H9 (cell line): ENCODE measurements around the gene ETNPPL. TPM values are rescaled to one million over a fixed set of nuclear protein-coding genes. Genes with fewer than 3 reads are reported as not detected.

Experiments
- DNase-seq: peaks from one replicate; pipeline ENCODE4 v3.0.0-alpha.2; 2017
- H2AFZ ChIP-seq: one replicate; pipeline ENCODE4 v1.6.1; 2013; ENCODE audit warnings: mild to moderate bottlenecking, low read length, control low read depth, moderate library complexity
- H2AK5ac ChIP-seq: 2 replicates; pipeline ENCODE4 v1.6.1; 2013; ENCODE audit warnings: low read length, control low read depth, mixed read lengths; ENCODE audit not compliant: insufficient read length
- H2BK120ac ChIP-seq: one replicate; pipeline ENCODE4 v1.6.1; 2013; ENCODE audit warnings: low read depth, mild to moderate bottlenecking, low read length, control low read depth, inconsistent platforms; ENCODE audit not compliant: poor library complexity, severe bottlenecking
- H2BK12ac ChIP-seq: 2 replicates; pipeline ENCODE4 v1.6.1; 2013; ENCODE audit warnings: low read length, control low read depth, mixed read lengths, low read depth; ENCODE audit not compliant: insufficient read length
- H2BK15ac ChIP-seq: 2 replicates; pipeline ENCODE4 v1.6.1; 2013; ENCODE audit warnings: low read depth, low read length, control low read depth
- H2BK20ac ChIP-seq: one replicate; pipeline ENCODE4 v1.6.1; 2013; ENCODE audit warnings: low read depth, mild to moderate bottlenecking, low read length, control low read depth, inconsistent platforms; ENCODE audit not compliant: poor library complexity, severe bottlenecking
- H2BK5ac ChIP-seq: 2 replicates; pipeline ENCODE4 v1.6.1; 2013; ENCODE audit warnings: low read length, control low read depth, mixed read lengths; ENCODE audit not compliant: insufficient read length
- H3K14ac ChIP-seq: 2 replicates; pipeline ENCODE4 v1.6.1; 2013; ENCODE audit warnings: low read length, control low read depth; ENCODE audit not compliant: insufficient read depth
- H3K18ac ChIP-seq: 2 replicates; pipeline ENCODE4 v1.6.1; 2013; ENCODE audit warnings: low read depth, mild to moderate bottlenecking, mixed read lengths, low read length, control low read depth; ENCODE audit not compliant: insufficient read length
- H3K23ac ChIP-seq: 2 replicates; pipeline ENCODE4 v1.6.1; 2013; ENCODE audit warnings: low read length, control low read depth, mixed read lengths, low read depth; ENCODE audit not compliant: insufficient read length
- H3K23me2 ChIP-seq: 2 replicates; pipeline ENCODE4 v1.6.1; 2013; ENCODE audit warnings: low read depth, mild to moderate bottlenecking, mixed read lengths, low read length, control low read depth; ENCODE audit not compliant: insufficient read length, poor library complexity, severe bottlenecking
- H3K27ac ChIP-seq: 2 replicates; pipeline ENCODE4 v1.5.1; 2013; ENCODE audit warnings: low read length, control low read depth, mixed read lengths, low read depth; ENCODE audit not compliant: insufficient read length
- H3K27me3 ChIP-seq: 2 replicates; pipeline ENCODE4 v1.6.1; 2013; ENCODE audit warnings: low read length, control low read depth, inconsistent platforms; ENCODE audit not compliant: insufficient read depth
- H3K4ac ChIP-seq: 2 replicates; pipeline ENCODE4 v1.6.1; 2013; ENCODE audit warnings: low read depth, mild to moderate bottlenecking, control low read depth, inconsistent platforms, low read length, moderate library complexity
- H3K4me1 ChIP-seq: 2 replicates; pipeline ENCODE4 v1.6.1; 2013; ENCODE audit warnings: low read length, control low read depth, inconsistent platforms; ENCODE audit not compliant: insufficient read depth
- H3K4me2 ChIP-seq: 2 replicates; pipeline ENCODE4 v1.6.1; 2013; ENCODE audit warnings: low read length, control low read depth, mixed read lengths; ENCODE audit not compliant: insufficient read length, insufficient read depth
- H3K56ac ChIP-seq: 2 replicates; pipeline ENCODE4 v1.6.1; 2013; ENCODE audit warnings: low read depth, mild to moderate bottlenecking, mixed read lengths, low read length, control low read depth; ENCODE audit not compliant: insufficient read length
- H3K79me1 ChIP-seq: 2 replicates; pipeline ENCODE4 v1.6.1; 2013; ENCODE audit warnings: low read depth, mild to moderate bottlenecking, moderate library complexity, low read length, control low read depth, inconsistent platforms; ENCODE audit not compliant: insufficient read depth, poor library complexity, severe bottlenecking
- H3K79me2 ChIP-seq: 2 replicates; pipeline ENCODE4 v1.6.1; 2013; ENCODE audit warnings: low read length, control low read depth, inconsistent platforms; ENCODE audit not compliant: insufficient read depth
- H3K9ac ChIP-seq: 2 replicates; pipeline ENCODE4 v1.6.1; 2013; ENCODE audit warnings: low read length, control low read depth, mixed read lengths; ENCODE audit not compliant: insufficient read length; ENCODE audit errors: extremely low read depth
- H3K9me3 ChIP-seq: one replicate; pipeline ENCODE4 v1.6.1; 2013; ENCODE audit warnings: low read depth, low read length, inconsistent platforms; ENCODE audit not compliant: control insufficient read depth
- H3T11ph ChIP-seq: one replicate; pipeline ENCODE4 v1.6.1; 2013; ENCODE audit warnings: mild to moderate bottlenecking, low read length, control low read depth, inconsistent platforms
- H4K20me1 ChIP-seq: one replicate; pipeline ENCODE4 v1.6.1; 2013; ENCODE audit not compliant: control insufficient read depth, insufficient read length, insufficient read depth
- H4K5ac ChIP-seq: 2 replicates; pipeline ENCODE4 v1.6.1; 2013; ENCODE audit warnings: low read depth, mild to moderate bottlenecking, mixed read lengths, low read length, control low read depth; ENCODE audit not compliant: insufficient read length
- H4K8ac ChIP-seq: replicated peaks from 2 replicates; pipeline ENCODE4 v1.6.1; 2013; ENCODE audit warnings: low read length, control low read depth, mixed read lengths, low read depth; ENCODE audit not compliant: insufficient read length
- H4K91ac ChIP-seq: 2 replicates; pipeline ENCODE4 v1.6.1; 2013; ENCODE audit warnings: low read depth, mild to moderate bottlenecking, moderate library complexity, mixed read lengths, low read length, control low read depth; ENCODE audit not compliant: insufficient read length
- H3K27ac Mint-ChIP-seq, 3 experiments: 2 replicates in 2 of 3; 3 replicates in 1 of 3; pipeline ENCODE4 v1.8.0; 2020 to 2021; ENCODE audit warnings: mixed read lengths in 3 of 3, mild to moderate bottlenecking in 1 of 3, moderate library complexity in 1 of 3
- H3K27me3 Mint-ChIP-seq: 2 replicates; pipeline ENCODE4 v1.8.0; 2021; ENCODE audit warnings: low read depth, mild to moderate bottlenecking, moderate library complexity, mixed read lengths
- H3K36me3 Mint-ChIP-seq, 3 experiments: 2 replicates in 2 of 3; 3 replicates in 1 of 3; pipeline ENCODE4 v1.8.0; 2020 to 2021; ENCODE audit warnings: low read depth in 3 of 3, mixed read lengths in 3 of 3; ENCODE audit not compliant: insufficient read depth in 1 of 3
- H3K4me1 Mint-ChIP-seq, 2 experiments: 2 replicates each; pipeline ENCODE4 v1.8.0; 2020; ENCODE audit warnings: mixed read lengths in 2 of 2
- H3K4me3 Mint-ChIP-seq, 2 experiments: 2 replicates in 1 of 2; 3 replicates in 1 of 2; pipeline ENCODE4 v1.8.0; 2020 to 2021; ENCODE audit warnings: mild to moderate bottlenecking in 2 of 2, mixed read lengths in 2 of 2, moderate library complexity in 1 of 2
- H3K9me3 Mint-ChIP-seq, 2 experiments: 2 replicates in 1 of 2; 3 replicates in 1 of 2; pipeline ENCODE4 v1.8.0; 2020; ENCODE audit warnings: mild to moderate bottlenecking in 2 of 2, mixed read lengths in 2 of 2, moderate library complexity in 1 of 2
- WGBS: extraction: QIAGEN DNeasy Blood & Tissue Kit; methylation state at CpG from one replicate; pipeline ENCODE4 v1.1.7; 2013; ENCODE audit warnings: missing lambda C conversion rate, low lambda C conversion rate, mixed read lengths; ENCODE audit not compliant: insufficient read length; ENCODE audit errors: extremely low coverage; 5-methylcytosine and 5-hydroxymethylcytosine counted together
- total RNA-seq: library from RNA; stranded (reverse); gene quantifications from 2 replicates; pipeline ENCODE4 v1.2.1, GENCODE V29; 2021
- TF ChIP-seq, protein P1 (sequence below): fragments of 200-600 bp; sonication (generic); conservative IDR thresholded peaks from 3 replicates; pipeline ENCODE4 v1.8.0; 2021; ENCODE audit warnings: antibody characterized with exemption, mild to moderate bottlenecking

Gene ETNPPL
- total RNA-seq, 1 experiment from 2014 or later: 1.3 TPM

DNA sequence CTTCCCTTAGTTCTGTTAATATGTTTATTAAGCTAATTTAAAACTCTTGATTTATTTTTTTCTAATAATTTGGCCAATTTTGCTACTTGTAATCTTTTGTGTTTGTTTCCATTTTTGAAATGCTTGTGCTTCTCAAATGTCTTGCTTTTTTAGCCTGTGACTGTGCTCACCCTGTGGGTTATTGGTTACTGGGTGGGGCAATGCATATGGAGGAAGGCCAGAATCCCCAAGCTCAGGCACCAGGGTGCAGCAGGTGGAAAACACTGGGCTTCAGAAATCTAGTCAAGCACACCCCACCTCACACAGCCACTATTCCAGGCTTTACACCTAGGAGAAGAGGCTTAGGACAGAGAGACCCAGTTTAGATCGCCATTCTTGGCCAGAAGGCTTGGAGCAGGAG, 33.1 kb downstream of the ETNPPL start:
- Histone ChIP-seq H3K79me2 (no peaks in the 10 kb centered on the region), H3K4me1 (no peaks in the 10 kb centered on the region), H3K9ac (no peak overlapping the region), H2AK5ac (no peak overlapping the region), H4K91ac (no peak overlapping the region), H3K56ac (no peak overlapping the region), H3K9me3 (peaks cover 7% of the 10 kb centered on the region), H3T11ph (no peak overlapping the region), H4K8ac (no peak overlapping the region), H4K5ac (no peak overlapping the region), H2BK5ac (no peak overlapping the region), H3K27me3 (no peaks in the 10 kb centered on the region), H2BK20ac (no peak overlapping the region), H2BK15ac (no peak overlapping the region), H3K4me2 (no peak overlapping the region), H3K14ac (no peak overlapping the region), H3K27ac (no peak overlapping the region), H3K4ac (no peak overlapping the region), H2BK120ac (no peak overlapping the region), H4K20me1 (no peaks in the 10 kb centered on the region), H3K23ac (no peak overlapping the region), H3K23me2 (no peaks in the 10 kb centered on the region), H2AFZ (no peak overlapping the region), H2BK12ac (no peak overlapping the region), H3K79me1 (no peaks in the 10 kb centered on the region), H3K18ac (no peak overlapping the region)
- Mint-ChIP-seq H3K4me3 (no peak overlapping the region), H3K27ac (no peak overlapping the region), H3K36me3 (peaks cover 9 to 22% (median 18%) of the 10 kb centered on the region in 3 experiments; a peak in 6 of 7 replicates), H3K9me3 (peaks cover 29 to 32% of the 10 kb centered on the region in 2 experiments), H3K4me1 (no peaks in the 10 kb centered on the region), H3K27me3 (no peaks in the 10 kb centered on the region; the same call in none of the 2 replicates)
- TF ChIP-seq, protein P1, sequence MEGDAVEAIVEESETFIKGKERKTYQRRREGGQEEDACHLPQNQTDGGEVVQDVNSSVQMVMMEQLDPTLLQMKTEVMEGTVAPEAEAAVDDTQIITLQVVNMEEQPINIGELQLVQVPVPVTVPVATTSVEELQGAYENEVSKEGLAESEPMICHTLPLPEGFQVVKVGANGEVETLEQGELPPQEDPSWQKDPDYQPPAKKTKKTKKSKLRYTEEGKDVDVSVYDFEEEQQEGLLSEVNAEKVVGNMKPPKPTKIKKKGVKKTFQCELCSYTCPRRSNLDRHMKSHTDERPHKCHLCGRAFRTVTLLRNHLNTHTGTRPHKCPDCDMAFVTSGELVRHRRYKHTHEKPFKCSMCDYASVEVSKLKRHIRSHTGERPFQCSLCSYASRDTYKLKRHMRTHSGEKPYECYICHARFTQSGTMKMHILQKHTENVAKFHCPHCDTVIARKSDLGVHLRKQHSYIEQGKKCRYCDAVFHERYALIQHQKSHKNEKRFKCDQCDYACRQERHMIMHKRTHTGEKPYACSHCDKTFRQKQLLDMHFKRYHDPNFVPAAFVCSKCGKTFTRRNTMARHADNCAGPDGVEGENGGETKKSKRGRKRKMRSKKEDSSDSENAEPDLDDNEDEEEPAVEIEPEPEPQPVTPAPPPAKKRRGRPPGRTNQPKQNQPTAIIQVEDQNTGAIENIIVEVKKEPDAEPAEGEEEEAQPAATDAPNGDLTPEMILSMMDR: no peak
- WGBS: no CpG with 5 or more reads among the region's 1 CpG
- no peak for DNase-seq
